HepG2 (cell line): ENCODE measurements around the gene IWS1. TPM values are rescaled to one million over a fixed set of nuclear protein-coding genes. Genes with fewer than 3 reads are reported as not detected.
A peak's percentile ranks its signal among the peaks of the same experiment; 100 is the strongest.

Source experiments
- CAMTA2 ChIP-seq: sonication (generic); formaldehyde crosslinking; IDR thresholded peaks from 2 replicates; pipeline ENCODE4 v1.4.0; 2020; ENCODE audit warnings: mild to moderate bottlenecking, missing genetic modification reagents, borderline replicate concordance
- FOXJ3 ChIP-seq: sonication (generic); formaldehyde crosslinking; IDR thresholded peaks from 2 replicates; pipeline ENCODE4 v1.4.0; 2020; ENCODE audit warnings: missing genetic modification reagents, mild to moderate bottlenecking, borderline replicate concordance
- SNAPC2 ChIP-seq: sonication (generic); formaldehyde crosslinking; IDR thresholded peaks from 2 replicates; pipeline ENCODE4 v1.8.1; 2022; ENCODE audit warnings: mild to moderate bottlenecking, missing genetic modification reagents
- STAT5B ChIP-seq: sonication (generic); formaldehyde crosslinking; IDR thresholded peaks from 2 replicates; pipeline ENCODE4 v1.4.0; 2020; ENCODE audit warnings: missing genetic modification reagents
- TGIF2 ChIP-seq: IDR thresholded peaks from 2 replicates; pipeline ENCODE4 v1.6.1; 2016; ENCODE audit warnings: control low read depth, missing compliant biosample characterization
- ZNF737 ChIP-seq: sonication (generic); formaldehyde crosslinking; IDR thresholded peaks from 2 replicates; pipeline ENCODE4 v1.5.0; 2020; ENCODE audit warnings: missing genetic modification reagents, mild to moderate bottlenecking, borderline replicate concordance
- polyA plus RNA-seq, 8 experiments: library from polyadenylated mRNA; depleted of rRNA in 3 of 8; stranded (reverse) in 7 of 8; unstranded in 1 of 8; fragments of >200 nt; fragmentation: Illumina TruSeq in 4 of 8; extraction: Trizol in 4 of 8; gene quantifications; 2 replicates each; pipeline versions ENCODE4 v1.2.1 to v1.2.3, GENCODE V29; 2011 to 2016; ENCODE audit warnings: low read depth in 4 of 8, missing spikeins in 1 of 8, mixed read lengths in 1 of 8; ENCODE audit not compliant: insufficient read depth in 1 of 8
- total RNA-seq, 5 experiments: library from RNA; depleted of rRNA; stranded (reverse); fragments of >200 nt; fragmentation: Illumina TruSeq; extraction: Trizol; gene quantifications; 2 replicates each; pipeline ENCODE4 v1.2.3, GENCODE V29; 2016; ENCODE audit warnings: low read depth in 1 of 5
- TF ChIP-seq, protein P1 (sequence below): sonication (generic); formaldehyde crosslinking; IDR thresholded peaks from 2 replicates; pipeline ENCODE4 v1.4.0; 2020; ENCODE audit warnings: missing genetic modification reagents
- TF ChIP-seq, protein P2 (sequence below): sonication (generic); formaldehyde crosslinking; IDR thresholded peaks from 2 replicates; pipeline ENCODE4; 2020; ENCODE audit warnings: missing genetic modification reagents, mild to moderate bottlenecking, borderline replicate concordance
- TF ChIP-seq, protein P3 (sequence below): sonication (generic); formaldehyde crosslinking; IDR thresholded peaks from 2 replicates; pipeline ENCODE4 v1.4.0; 2020; ENCODE audit warnings: mild to moderate bottlenecking, missing genetic modification reagents
- TF ChIP-seq, protein P4 (sequence below): sonication (generic); formaldehyde crosslinking; IDR thresholded peaks from 2 replicates; pipeline ENCODE4 v1.5.0; 2020; ENCODE audit warnings: missing genetic modification reagents
- TF ChIP-seq, protein P5 (sequence below): IDR thresholded peaks from 2 replicates; pipeline ENCODE4 v1.6.1; 2016
- TF ChIP-seq, protein P6 (sequence below): sonication (generic); formaldehyde crosslinking; IDR thresholded peaks from 2 replicates; pipeline ENCODE4 v1.8.1; 2023; ENCODE audit warnings: mild to moderate bottlenecking, missing genetic modification reagents

The IWS1 gene
- total and polyA plus RNA-seq, 2 of the 13 experiments (the other 11 are each of a cell fraction or from before 2014, with no cell fraction given): 28.9 to 62.3 TPM

DNA sequence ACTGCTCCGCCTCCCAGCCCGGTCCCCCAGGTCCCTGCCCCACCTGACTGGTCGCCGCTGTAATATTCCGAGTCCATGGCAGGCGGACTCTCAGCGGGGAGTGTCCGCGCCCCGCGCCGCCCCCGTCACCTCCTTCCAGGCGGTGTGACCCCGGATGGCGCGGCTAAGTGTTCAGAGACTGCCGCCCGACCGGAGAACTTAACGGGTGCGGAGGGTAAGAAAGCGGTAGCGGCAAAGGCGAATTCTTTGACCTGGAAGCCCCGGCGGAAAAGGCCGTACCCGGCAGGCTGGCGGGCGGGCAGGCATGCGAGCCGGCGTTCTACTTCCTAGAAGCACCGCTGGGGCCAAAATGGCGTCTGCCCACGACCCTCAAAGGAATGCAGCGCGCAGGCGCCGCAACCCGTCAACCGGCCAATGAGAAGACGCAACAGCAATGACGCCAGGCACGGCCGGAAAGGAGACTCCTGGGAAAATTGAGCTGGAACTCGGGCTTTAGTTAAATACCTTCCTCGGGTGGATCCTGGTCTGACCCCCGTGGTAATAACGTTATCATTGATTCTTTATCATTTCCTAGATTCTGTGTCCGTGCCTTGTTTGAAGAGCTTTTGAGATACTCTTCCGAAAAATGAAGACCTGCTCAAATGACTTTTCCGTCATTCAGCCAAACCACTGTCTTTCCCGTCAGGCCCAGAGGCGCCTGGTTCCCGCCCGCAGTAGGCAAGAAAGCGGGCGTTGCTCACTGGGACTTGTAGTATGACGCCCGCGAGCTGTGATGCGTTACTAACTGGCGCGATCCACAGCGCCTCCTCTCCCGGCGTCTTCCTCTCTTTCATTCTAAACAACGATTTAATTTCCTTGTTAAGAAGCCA is at the start of gene IWS1 (continued):
- TF ChIP-seq, protein P1, sequence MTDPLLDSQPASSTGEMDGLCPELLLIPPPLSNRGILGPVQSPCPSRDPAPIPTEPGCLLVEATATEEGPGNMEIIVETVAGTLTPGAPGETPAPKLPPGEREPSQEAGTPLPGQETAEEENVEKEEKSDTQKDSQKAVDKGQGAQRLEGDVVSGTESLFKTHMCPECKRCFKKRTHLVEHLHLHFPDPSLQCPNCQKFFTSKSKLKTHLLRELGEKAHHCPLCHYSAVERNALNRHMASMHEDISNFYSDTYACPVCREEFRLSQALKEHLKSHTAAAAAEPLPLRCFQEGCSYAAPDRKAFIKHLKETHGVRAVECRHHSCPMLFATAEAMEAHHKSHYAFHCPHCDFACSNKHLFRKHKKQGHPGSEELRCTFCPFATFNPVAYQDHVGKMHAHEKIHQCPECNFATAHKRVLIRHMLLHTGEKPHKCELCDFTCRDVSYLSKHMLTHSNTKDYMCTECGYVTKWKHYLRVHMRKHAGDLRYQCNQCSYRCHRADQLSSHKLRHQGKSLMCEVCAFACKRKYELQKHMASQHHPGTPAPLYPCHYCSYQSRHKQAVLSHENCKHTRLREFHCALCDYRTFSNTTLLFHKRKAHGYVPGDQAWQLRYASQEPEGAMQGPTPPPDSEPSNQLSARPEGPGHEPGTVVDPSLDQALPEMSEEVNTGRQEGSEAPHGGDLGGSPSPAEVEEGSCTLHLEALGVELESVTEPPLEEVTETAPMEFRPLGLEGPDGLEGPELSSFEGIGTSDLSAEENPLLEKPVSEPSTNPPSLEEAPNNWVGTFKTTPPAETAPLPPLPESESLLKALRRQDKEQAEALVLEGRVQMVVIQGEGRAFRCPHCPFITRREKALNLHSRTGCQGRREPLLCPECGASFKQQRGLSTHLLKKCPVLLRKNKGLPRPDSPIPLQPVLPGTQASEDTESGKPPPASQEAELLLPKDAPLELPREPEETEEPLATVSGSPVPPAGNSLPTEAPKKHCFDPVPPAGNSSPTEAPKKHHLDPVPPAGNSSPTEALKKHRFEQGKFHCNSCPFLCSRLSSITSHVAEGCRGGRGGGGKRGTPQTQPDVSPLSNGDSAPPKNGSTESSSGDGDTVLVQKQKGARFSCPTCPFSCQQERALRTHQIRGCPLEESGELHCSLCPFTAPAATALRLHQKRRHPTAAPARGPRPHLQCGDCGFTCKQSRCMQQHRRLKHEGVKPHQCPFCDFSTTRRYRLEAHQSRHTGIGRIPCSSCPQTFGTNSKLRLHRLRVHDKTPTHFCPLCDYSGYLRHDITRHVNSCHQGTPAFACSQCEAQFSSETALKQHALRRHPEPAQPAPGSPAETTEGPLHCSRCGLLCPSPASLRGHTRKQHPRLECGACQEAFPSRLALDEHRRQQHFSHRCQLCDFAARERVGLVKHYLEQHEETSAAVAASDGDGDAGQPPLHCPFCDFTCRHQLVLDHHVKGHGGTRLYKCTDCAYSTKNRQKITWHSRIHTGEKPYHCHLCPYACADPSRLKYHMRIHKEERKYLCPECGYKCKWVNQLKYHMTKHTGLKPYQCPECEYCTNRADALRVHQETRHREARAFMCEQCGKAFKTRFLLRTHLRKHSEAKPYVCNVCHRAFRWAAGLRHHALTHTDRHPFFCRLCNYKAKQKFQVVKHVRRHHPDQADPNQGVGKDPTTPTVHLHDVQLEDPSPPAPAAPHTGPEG (CRISPR knock-in tag): no peak; the same call in 1 of the 2 replicates
- TF ChIP-seq STAT5B: no peak
- TF ChIP-seq, protein P2, sequence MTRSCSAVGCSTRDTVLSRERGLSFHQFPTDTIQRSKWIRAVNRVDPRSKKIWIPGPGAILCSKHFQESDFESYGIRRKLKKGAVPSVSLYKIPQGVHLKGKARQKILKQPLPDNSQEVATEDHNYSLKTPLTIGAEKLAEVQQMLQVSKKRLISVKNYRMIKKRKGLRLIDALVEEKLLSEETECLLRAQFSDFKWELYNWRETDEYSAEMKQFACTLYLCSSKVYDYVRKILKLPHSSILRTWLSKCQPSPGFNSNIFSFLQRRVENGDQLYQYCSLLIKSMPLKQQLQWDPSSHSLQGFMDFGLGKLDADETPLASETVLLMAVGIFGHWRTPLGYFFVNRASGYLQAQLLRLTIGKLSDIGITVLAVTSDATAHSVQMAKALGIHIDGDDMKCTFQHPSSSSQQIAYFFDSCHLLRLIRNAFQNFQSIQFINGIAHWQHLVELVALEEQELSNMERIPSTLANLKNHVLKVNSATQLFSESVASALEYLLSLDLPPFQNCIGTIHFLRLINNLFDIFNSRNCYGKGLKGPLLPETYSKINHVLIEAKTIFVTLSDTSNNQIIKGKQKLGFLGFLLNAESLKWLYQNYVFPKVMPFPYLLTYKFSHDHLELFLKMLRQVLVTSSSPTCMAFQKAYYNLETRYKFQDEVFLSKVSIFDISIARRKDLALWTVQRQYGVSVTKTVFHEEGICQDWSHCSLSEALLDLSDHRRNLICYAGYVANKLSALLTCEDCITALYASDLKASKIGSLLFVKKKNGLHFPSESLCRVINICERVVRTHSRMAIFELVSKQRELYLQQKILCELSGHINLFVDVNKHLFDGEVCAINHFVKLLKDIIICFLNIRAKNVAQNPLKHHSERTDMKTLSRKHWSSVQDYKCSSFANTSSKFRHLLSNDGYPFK (CRISPR knock-in tag): peak; percentile 99
- TF ChIP-seq, protein P3, sequence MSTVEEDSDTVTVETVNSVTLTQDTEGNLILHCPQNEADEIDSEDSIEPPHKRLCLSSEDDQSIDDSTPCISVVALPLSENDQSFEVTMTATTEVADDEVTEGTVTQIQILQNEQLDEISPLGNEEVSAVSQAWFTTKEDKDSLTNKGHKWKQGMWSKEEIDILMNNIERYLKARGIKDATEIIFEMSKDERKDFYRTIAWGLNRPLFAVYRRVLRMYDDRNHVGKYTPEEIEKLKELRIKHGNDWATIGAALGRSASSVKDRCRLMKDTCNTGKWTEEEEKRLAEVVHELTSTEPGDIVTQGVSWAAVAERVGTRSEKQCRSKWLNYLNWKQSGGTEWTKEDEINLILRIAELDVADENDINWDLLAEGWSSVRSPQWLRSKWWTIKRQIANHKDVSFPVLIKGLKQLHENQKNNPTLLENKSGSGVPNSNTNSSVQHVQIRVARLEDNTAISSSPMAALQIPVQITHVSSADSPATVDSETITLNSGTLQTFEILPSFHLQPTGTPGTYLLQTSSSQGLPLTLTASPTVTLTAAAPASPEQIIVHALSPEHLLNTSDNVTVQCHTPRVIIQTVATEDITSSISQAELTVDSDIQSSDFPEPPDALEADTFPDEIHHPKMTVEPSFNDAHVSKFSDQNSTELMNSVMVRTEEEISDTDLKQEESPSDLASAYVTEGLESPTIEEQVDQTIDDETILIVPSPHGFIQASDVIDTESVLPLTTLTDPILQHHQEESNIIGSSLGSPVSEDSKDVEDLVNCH (CRISPR knock-in tag): no peak
- TF ChIP-seq TGIF2 (CRISPR knock-in tag): no peak; the same call in none of the 2 replicates
- no peak for TF ChIP-seq CAMTA2 (CRISPR knock-in tag)
- no peak for TF ChIP-seq ZNF737
- TF ChIP-seq, protein P4, sequence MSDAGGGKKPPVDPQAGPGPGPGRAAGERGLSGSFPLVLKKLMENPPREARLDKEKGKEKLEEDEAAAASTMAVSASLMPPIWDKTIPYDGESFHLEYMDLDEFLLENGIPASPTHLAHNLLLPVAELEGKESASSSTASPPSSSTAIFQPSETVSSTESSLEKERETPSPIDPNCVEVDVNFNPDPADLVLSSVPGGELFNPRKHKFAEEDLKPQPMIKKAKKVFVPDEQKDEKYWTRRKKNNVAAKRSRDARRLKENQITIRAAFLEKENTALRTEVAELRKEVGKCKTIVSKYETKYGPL (CRISPR knock-in tag): peak; percentile 44; the same call in 1 of the 2 replicates
- TF ChIP-seq, protein P5, sequence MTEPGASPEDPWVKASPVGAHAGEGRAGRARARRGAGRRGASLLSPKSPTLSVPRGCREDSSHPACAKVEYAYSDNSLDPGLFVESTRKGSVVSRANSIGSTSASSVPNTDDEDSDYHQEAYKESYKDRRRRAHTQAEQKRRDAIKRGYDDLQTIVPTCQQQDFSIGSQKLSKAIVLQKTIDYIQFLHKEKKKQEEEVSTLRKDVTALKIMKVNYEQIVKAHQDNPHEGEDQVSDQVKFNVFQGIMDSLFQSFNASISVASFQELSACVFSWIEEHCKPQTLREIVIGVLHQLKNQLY (CRISPR knock-in tag): peak; percentile 12; the same call in 1 of the 2 replicates
- TF ChIP-seq, protein P6, sequence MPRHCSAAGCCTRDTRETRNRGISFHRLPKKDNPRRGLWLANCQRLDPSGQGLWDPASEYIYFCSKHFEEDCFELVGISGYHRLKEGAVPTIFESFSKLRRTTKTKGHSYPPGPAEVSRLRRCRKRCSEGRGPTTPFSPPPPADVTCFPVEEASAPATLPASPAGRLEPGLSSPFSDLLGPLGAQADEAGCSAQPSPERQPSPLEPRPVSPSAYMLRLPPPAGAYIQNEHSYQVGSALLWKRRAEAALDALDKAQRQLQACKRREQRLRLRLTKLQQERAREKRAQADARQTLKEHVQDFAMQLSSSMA (CRISPR knock-in tag): peak; percentile 76; the same call in 1 of the 2 replicates
- no peak; the same call in 1 of the 2 replicates for TF ChIP-seq FOXJ3 (CRISPR knock-in tag)
- TF ChIP-seq SNAPC2 (CRISPR knock-in tag): no peak; the same call in 1 of the 2 replicates
